Bronchial epithelial cell (primary cell): ENCODE data around the gene KCTD16. TPM values are rescaled to one million over a fixed set of nuclear protein-coding genes. Genes with fewer than 3 reads are reported as not detected.

Experiments
- DNase-seq: peaks from one replicate; pipeline ENCODE4 v3.0.0-alpha.2; 2010; ENCODE audit warnings: low read depth
- FAIRE-seq: peaks from 2 replicates; lab custom pipeline; 2011; peaks lifted over from hg19 to GRCh38; lab: Jason Lieb, UNC
- H3K27me3 ChIP-seq: 2 replicates; pipeline ENCODE4 v1.5.1; 2011; ENCODE audit warnings: low read length; ENCODE audit not compliant: control insufficient read depth, insufficient read depth
- H3K36me3 ChIP-seq: 2 replicates; pipeline ENCODE4 v1.5.1; 2011; ENCODE audit warnings: low read length; ENCODE audit not compliant: control insufficient read depth, insufficient read depth
- H3K4me3 ChIP-seq: 2 replicates; pipeline ENCODE4 v1.5.1; 2011; ENCODE audit warnings: mild to moderate bottlenecking, low read depth, low read length, control low read depth
- total RNA-seq: library from RNA; depleted of rRNA; stranded (reverse); fragments of >200 nt; gene quantifications from 2 replicates; pipeline ENCODE4 v1.2.1, GENCODE V29; 2014
- TF ChIP-seq, protein P1 (sequence below): IDR thresholded peaks from 2 replicates; pipeline ENCODE4 v1.5.1; 2011; ENCODE audit warnings: mild to moderate bottlenecking, moderate library complexity, low read length, control low read depth, inconsistent platforms; ENCODE audit not compliant: insufficient read depth, severe bottlenecking

Gene KCTD16
- total RNA-seq, 1 donor from 2014 or later, result under 0.01 TPM

DNA sequence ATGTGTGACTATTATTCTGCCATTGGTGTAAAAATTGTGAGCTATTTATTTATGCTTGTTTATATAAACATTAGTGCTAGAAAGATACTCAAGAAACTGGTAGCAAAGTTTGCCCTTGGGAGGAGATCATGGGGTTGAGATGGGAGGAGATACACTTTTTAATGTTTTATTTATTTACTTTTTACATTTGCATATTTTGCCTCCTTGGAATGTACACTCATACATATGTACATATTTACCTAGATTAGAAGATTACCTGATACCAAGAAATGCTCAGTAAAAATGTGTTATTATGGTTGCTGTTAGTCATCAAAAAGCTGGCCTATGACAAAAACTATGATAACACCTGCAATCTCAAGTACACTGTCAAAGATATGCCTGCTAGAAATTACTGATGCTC is 195.2 kb downstream of the KCTD16 start:
- DNase-seq (no peak), FAIRE-seq (no peak)
- no peak overlapping the region for H3K4me3 ChIP-seq
- TF ChIP-seq, protein P1, sequence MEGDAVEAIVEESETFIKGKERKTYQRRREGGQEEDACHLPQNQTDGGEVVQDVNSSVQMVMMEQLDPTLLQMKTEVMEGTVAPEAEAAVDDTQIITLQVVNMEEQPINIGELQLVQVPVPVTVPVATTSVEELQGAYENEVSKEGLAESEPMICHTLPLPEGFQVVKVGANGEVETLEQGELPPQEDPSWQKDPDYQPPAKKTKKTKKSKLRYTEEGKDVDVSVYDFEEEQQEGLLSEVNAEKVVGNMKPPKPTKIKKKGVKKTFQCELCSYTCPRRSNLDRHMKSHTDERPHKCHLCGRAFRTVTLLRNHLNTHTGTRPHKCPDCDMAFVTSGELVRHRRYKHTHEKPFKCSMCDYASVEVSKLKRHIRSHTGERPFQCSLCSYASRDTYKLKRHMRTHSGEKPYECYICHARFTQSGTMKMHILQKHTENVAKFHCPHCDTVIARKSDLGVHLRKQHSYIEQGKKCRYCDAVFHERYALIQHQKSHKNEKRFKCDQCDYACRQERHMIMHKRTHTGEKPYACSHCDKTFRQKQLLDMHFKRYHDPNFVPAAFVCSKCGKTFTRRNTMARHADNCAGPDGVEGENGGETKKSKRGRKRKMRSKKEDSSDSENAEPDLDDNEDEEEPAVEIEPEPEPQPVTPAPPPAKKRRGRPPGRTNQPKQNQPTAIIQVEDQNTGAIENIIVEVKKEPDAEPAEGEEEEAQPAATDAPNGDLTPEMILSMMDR, result no peak
- no peaks in the 10 kb centered on the region for H3K36me3 ChIP-seq
- no peaks in the 10 kb centered on the region for H3K27me3 ChIP-seq

DNA sequence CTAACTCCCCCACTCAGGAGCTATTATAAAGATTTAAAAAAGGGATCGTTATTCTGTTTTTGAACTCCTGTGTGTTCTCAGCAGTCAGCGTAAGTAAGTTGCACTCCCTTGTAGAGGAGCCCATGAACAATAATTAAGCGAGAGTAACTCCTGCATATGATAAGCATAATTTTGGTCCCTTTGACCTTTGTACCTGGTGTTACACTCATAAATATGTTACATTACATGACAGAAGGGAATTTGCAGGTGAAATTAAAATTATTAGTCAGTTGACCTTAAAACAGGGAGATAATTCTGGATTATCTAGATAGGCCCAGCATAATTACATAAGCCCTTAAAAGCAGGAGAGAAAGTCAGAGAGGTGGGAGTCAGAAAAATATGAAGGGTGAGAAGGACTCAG is 197.3 kb downstream of the KCTD16 start:
- FAIRE-seq, result no peak
- Histone ChIP-seq H3K36me3 (no peaks in the 10 kb centered on the region), H3K4me3 (no peak overlapping the region), H3K27me3 (no peaks in the 10 kb centered on the region)
- no peak for DNase-seq
- TF ChIP-seq, protein P1, result no peak

DNA sequence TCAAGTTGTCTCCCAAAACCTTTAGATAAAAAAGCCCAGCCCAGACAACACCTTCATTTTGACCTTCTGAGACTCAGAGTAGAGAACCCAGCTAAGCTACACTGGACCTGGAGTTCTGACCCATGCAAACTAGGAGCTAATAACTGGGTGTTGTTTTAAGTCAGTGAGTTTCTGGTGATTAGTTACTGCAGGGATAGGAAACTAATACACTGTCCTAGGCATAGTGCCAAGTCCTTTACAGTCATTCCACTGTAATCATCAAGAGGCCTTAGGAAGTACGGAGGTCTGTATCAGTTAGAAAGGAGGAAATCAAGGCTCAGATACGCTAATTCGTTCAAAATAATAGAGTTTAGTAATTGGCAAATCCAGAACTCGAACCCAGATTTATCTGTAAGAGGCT is 197.9 kb downstream of the KCTD16 start:
- TF ChIP-seq, protein P1, result no peak
- Histone ChIP-seq H3K27me3 (no peaks in the 10 kb centered on the region), H3K4me3 (no peak overlapping the region), H3K36me3 (no peaks in the 10 kb centered on the region)
- DNase-seq (peak; percentile 45), FAIRE-seq (no peak)

DNA sequence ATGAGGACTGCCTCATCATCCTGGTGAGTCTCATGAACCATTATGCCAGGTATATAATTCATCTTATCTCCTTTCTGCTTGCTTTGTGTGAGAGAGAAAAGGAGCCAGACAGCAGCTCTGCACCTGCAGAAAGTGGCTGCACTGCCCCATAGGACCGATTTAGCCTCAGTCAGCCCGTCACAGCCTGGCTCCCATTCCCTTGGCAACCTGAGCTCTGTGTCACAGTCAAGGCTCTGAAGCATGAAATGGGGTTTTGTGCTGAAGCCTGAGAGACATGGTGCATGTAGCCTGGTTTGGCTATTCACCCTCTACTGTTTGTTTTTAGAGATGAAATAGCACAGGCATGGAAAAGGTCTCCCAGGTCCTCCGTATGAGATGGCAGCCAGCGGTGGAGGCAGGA is 198.3 kb downstream of the KCTD16 start:
- Histone ChIP-seq H3K4me3 (no peak overlapping the region), H3K27me3 (no peaks in the 10 kb centered on the region), H3K36me3 (no peaks in the 10 kb centered on the region)
- no peak for FAIRE-seq
- TF ChIP-seq, protein P1, result no peak
- no peak for DNase-seq

DNA sequence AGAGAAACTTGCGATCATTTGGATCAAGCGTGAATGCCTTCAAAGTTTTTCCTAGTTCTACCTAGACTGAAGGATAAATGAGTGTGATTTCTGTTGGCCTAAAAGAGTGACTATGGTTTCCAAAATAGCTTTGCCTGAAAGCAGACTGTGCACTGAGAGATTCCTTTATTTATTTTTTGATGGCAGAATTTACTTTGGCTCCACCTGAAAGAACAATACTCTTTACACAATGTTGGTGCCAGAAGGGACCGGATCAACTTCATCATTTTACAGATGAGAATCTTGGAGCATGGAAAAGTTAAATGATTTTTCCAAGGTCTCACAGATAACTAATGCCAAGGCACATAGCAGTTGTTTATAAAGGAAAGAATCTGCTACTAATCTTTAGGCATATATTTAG is 199.6 kb downstream of the KCTD16 start:
- FAIRE-seq, result no peak

GRCh38 chr5:144374637-144375036 is 204.0 kb downstream of the KCTD16 start:
- no peak for FAIRE-seq
- TF ChIP-seq, protein P1, result no peak
- no peak for DNase-seq
- Histone ChIP-seq H3K36me3 (no peaks in the 10 kb centered on the region), H3K27me3 (no peaks in the 10 kb centered on the region), H3K4me3 (no peak overlapping the region)

More for the DNA sequence above, 199.6 kb downstream of the KCTD16 start:
- TF ChIP-seq, protein P1, result no peak
- H3K27me3 ChIP-seq, result no peaks in the 10 kb centered on the region
- no peak overlapping the region for H3K4me3 ChIP-seq
- no peaks in the 10 kb centered on the region for H3K36me3 ChIP-seq
- DNase-seq, result no peak
